ENCODE measurements around the gene B4GALT7. TPM values are rescaled to one million over a fixed set of nuclear protein-coding genes. Genes with fewer than 3 reads are reported as not detected.
A peak's percentile ranks its signal among the peaks of the same experiment; 100 is the strongest.

B4GALT7 gene
- total and polyA plus RNA-seq, 7 experiments from 2014 or later: 18.8 to 42.2 (median 26.9) TPM

DNA sequence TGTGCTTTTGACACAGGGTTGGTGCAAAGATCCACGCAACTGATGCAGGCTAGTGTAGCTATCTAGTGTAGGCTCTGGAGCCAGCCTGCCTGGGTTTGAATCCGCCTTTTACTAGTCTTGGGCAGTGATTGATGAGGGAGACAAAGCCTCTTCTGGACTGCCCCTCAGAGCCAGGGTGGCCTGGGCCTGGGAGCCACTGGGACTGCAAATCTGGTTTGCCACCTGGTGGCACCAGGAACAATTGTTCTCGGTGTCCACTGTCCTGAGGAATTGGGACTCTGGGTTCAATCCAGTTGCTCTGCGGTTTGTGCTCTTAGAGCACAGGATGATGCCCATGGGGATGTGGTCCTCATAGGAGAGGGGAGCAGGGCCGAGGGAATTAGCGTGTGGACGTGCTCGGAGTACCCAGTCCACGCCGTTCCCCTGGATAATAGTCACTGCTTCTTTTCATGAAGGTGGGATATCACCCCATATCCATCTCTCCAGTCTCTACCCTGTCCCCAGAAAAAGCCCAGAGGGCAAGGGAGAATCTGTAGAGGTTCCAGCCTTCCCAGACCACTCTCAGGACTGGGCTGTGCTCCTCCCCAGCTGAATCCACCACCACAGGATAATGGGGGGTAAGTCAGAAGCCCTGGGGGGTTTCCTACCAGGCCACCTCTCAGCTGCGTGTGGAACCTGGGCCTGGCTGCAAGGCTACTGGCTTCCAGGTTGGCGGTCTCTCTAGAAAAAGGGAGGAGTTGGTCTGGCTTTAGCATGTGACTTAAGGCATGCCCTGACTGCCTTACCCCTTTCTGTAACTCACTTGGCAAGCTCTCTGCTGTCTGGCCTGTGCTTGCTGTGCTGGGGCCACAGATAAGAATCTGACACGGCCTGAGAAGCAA is 1.9 kb downstream of the B4GALT7 start:
- no peak overlapping the region for H3K27ac ChIP-seq (ENCODE audit: low read depth, low read length)
- CTCF ChIA-PET: no interaction called here
- DNase-seq (no peak), ATAC-seq (no peak)
- Mint-ChIP-seq H3K27me3 (no peaks in the 10 kb centered on the region), H3K4me3 (peak overlapping the region; percentile 57 to 99 (median 94)), H3K36me3 (peaks cover 0 to 9% (median 0%) of the 10 kb centered on the region in 5 donors), H3K4me1 (peaks cover 28 to 52% (median 44%) of the 10 kb centered on the region in 7 donors), H3K27ac (peak overlapping the region in 5 of 9 donors; percentile 17 to 91 (median 51)), H3K9me3 (peaks cover 0 to 2% (median 0%) of the 10 kb centered on the region in 11 donors)
- no peaks in the 10 kb centered on the region for H3K9me3 ChIP-seq (ENCODE audit: control insufficient read depth in 2 of 3, low read length in 3 of 3)
- intact Hi-C loops (cut with micrococcal nuclease): loop anchor here in 1 of 2 donors (10.0 kb wide), 1 partner anchor 553 kb away; the partner anchor contains the start of gene NHP2
- peaks cover 0 to 31% (median 0%) of the 10 kb centered on the region in 3 experiments for H3K36me3 ChIP-seq (ENCODE audit: control insufficient read depth in 2 of 3, insufficient read depth in 3 of 3, low read length in 3 of 3)
- H3K4me3 ChIP-seq (ENCODE audit: low read length): no peak overlapping the region
- H3K4me1 ChIP-seq (ENCODE audit: control insufficient read depth in 2 of 2, insufficient read depth in 2 of 2, low read length in 2 of 2): peaks cover 4 to 12% of the 10 kb centered on the region in 2 donors
- no peaks in the 10 kb centered on the region for H3K27me3 ChIP-seq (ENCODE audit: control insufficient read depth in 2 of 2, insufficient read depth in 2 of 2, low read length in 2 of 2)
- POLR2A ChIA-PET: interaction anchor here (3.0 kb wide), 1 partner anchor 48 kb away, joined by 12 read pairs; no protein-coding TSS in a partner anchor

DNA sequence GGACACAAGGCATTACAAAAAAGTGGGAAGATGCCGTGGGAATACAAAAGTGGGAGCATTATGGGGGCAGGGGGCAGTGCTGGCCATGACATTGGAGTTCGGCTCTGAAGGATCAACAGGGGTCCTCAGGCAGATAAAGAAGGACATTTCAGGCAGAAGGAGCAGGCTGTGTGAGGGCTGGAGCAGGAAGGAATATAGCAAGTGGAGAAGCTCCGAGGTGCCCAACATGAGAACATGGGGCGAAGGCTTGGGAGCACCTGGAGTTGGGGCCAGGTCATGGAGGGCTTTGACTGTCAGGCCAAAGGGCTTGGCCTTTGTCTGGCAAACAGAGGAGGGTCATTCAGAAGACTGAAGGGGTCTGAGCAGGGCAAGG is 2.5 kb downstream of the B4GALT7 start:
- POLR2A ChIA-PET: no interaction called here
- H3K9me3 Mint-ChIP-seq: peaks cover 0 to 2% (median 0%) of the 10 kb centered on the region in 11 donors
- H3K4me3 ChIP-seq (ENCODE audit: low read length): no peak overlapping the region
- no peaks in the 10 kb centered on the region for H3K27me3 Mint-ChIP-seq
- H3K27ac ChIP-seq (ENCODE audit: low read depth, low read length): no peak overlapping the region
- H3K27ac Mint-ChIP-seq: peak overlapping the region in 3 of 9 donors; percentile 17 to 81 (median 22)
- H3K36me3 ChIP-seq (ENCODE audit: control insufficient read depth in 2 of 3, insufficient read depth in 3 of 3, low read length in 3 of 3): peaks cover 0 to 31% (median 0%) of the 10 kb centered on the region in 3 experiments
- DNase-seq: no peak
- ATAC-seq: no peak
- peak overlapping the region in 1 of 10 donors; percentile 10 for H3K4me3 Mint-ChIP-seq
- no peaks in the 10 kb centered on the region for H3K9me3 ChIP-seq (ENCODE audit: control insufficient read depth in 2 of 3, low read length in 3 of 3)
- CTCF ChIA-PET: no interaction called here
- no peaks in the 10 kb centered on the region for H3K27me3 ChIP-seq (ENCODE audit: control insufficient read depth in 2 of 2, insufficient read depth in 2 of 2, low read length in 2 of 2)
- peaks cover 4 to 12% of the 10 kb centered on the region in 2 donors for H3K4me1 ChIP-seq (ENCODE audit: control insufficient read depth in 2 of 2, insufficient read depth in 2 of 2, low read length in 2 of 2)
- H3K36me3 Mint-ChIP-seq: peaks cover 0 to 8% (median 0%) of the 10 kb centered on the region in 5 donors
- H3K4me1 Mint-ChIP-seq: peaks cover 30 to 59% (median 47%) of the 10 kb centered on the region in 7 donors
- intact Hi-C loops (cut with micrococcal nuclease): loop anchor here in 1 of 2 donors (10.0 kb wide), 1 partner anchor 552 kb away; the partner anchor contains the start of gene NHP2

DNA sequence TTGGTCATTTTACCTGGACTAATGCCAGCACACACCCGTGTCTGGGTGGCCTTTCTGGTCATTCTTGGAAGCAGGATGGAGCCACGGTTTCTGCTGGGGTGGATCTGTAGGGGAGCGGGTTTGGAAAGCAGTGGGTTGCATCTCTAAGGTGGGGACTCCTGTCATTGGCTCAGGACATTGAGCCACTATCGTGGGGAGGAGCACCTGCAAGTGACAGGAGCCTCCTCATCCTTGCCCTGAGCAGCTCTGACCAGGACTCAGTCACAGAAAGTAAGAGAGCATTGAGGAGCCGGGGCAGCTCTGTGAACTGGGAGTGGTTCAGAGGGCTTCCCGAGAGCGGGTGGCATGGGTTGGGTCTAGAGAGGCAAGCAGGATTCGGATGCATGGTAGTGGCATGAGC is 3.7 kb downstream of the B4GALT7 start:
- ChIA-PET POLR2A (interaction anchor here (1.3 kb wide), 1 partner anchor 11 kb away, joined by 3 read pairs; the partner anchor contains the start of gene TMED9), CTCF (no interaction called here)
- Histone ChIP-seq H3K27ac (ENCODE audit: low read depth, low read length) (no peak overlapping the region), H3K36me3 (ENCODE audit: control insufficient read depth in 2 of 3, insufficient read depth in 3 of 3, low read length in 3 of 3) (peaks cover 0 to 36% (median 0%) of the 10 kb centered on the region in 3 experiments), H3K9me3 (ENCODE audit: control insufficient read depth in 2 of 3, low read length in 3 of 3) (no peaks in the 10 kb centered on the region), H3K27me3 (ENCODE audit: control insufficient read depth in 2 of 2, insufficient read depth in 2 of 2, low read length in 2 of 2) (no peaks in the 10 kb centered on the region), H3K4me1 (ENCODE audit: control insufficient read depth in 2 of 2, insufficient read depth in 2 of 2, low read length in 2 of 2) (peaks cover 4 to 11% of the 10 kb centered on the region in 2 donors), H3K4me3 (ENCODE audit: low read length) (no peak overlapping the region)
- H3K27ac Mint-ChIP-seq: peak overlapping the region in 5 of 9 donors; percentile 26 to 79 (median 40)
- no peak for DNase-seq
- peaks cover 0 to 5% (median 0%) of the 10 kb centered on the region in 5 donors for H3K36me3 Mint-ChIP-seq
- H3K9me3 Mint-ChIP-seq: peaks cover 0 to 2% (median 0%) of the 10 kb centered on the region in 11 donors
- no peak overlapping the region for H3K4me3 Mint-ChIP-seq
- H3K4me1 Mint-ChIP-seq: peaks cover 23 to 59% (median 49%) of the 10 kb centered on the region in 7 donors
- no peaks in the 10 kb centered on the region for H3K27me3 Mint-ChIP-seq
- no peak for ATAC-seq
- intact Hi-C loops (cut with micrococcal nuclease): loop anchor here in 1 of 2 donors (10.0 kb wide), 1 partner anchor 551 kb away; the partner anchor contains the start of gene NHP2

DNA sequence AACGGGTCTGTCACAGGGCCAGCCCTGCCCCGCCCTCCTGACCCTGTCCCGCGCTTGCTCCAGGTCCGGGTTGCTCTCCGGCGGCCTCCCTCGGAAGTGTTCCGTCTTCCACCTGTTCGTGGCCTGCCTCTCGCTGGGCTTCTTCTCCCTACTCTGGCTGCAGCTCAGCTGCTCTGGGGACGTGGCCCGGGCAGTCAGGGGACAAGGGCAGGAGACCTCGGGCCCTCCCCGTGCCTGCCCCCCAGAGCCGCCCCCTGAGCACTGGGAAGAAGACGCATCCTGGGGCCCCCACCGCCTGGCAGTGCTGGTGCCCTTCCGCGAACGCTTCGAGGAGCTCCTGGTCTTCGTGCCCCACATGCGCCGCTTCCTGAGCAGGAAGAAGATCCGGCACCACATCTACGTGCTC is 4.2 kb downstream of the B4GALT7 start:
- H3K4me3 Mint-ChIP-seq: no peak overlapping the region
- no peaks in the 10 kb centered on the region for H3K27me3 ChIP-seq (ENCODE audit: control insufficient read depth in 2 of 2, insufficient read depth in 2 of 2, low read length in 2 of 2)
- H3K27me3 Mint-ChIP-seq: no peaks in the 10 kb centered on the region
- H3K9me3 Mint-ChIP-seq: peaks cover 0 to 2% (median 0%) of the 10 kb centered on the region in 11 donors
- peaks cover 19 to 54% (median 49%) of the 10 kb centered on the region in 7 donors for H3K4me1 Mint-ChIP-seq
- peaks cover 2 to 9% of the 10 kb centered on the region in 2 donors for H3K4me1 ChIP-seq (ENCODE audit: control insufficient read depth in 2 of 2, insufficient read depth in 2 of 2, low read length in 2 of 2)
- H3K36me3 ChIP-seq (ENCODE audit: control insufficient read depth in 2 of 3, insufficient read depth in 3 of 3, low read length in 3 of 3): peaks cover 0 to 41% (median 0%) of the 10 kb centered on the region in 3 experiments
- no peak overlapping the region for H3K27ac ChIP-seq (ENCODE audit: low read depth, low read length)
- H3K27ac Mint-ChIP-seq: peak overlapping the region in 1 of 9 donors; percentile 79
- H3K9me3 ChIP-seq (ENCODE audit: control insufficient read depth in 2 of 3, low read length in 3 of 3): no peaks in the 10 kb centered on the region
- DNase-seq: no peak
- ATAC-seq: no peak
- no peak overlapping the region for H3K4me3 ChIP-seq (ENCODE audit: low read length)
- intact Hi-C loops (cut with micrococcal nuclease): loop anchor here in 1 of 2 donors (10.0 kb wide), 1 partner anchor 551 kb away; the partner anchor contains the start of gene NHP2
- CTCF ChIA-PET: no interaction called here
- POLR2A ChIA-PET: interaction anchor here (1.3 kb wide), 1 partner anchor 12 kb away, joined by 3 read pairs; the partner anchor contains the start of gene TMED9
- peaks cover 0 to 5% (median 0%) of the 10 kb centered on the region in 5 donors for H3K36me3 Mint-ChIP-seq

DNA sequence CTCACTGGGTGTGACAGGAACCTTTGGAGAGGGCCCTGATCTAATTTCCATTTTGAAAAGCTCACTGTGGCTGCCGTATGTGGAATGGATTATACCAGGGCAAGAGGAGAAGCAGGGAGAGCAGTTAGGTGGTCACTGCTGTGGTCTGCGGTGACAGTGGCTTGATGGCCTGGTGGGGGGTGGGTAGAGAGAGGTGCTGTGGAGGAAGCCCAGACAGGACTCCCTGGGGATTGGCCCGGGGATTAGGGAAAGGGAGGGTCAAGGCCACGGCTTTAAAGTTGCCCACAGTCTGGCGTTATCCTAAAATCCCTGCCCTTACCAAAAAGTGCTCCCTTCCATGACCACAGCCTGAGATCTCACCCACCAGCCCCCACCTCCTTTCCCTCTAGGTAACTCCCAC is 4.7 kb downstream of the B4GALT7 start:
- H3K4me1 ChIP-seq (ENCODE audit: control insufficient read depth in 2 of 2, insufficient read depth in 2 of 2, low read length in 2 of 2): peaks cover 0 to 9% of the 10 kb centered on the region in 2 donors
- peak overlapping the region in 2 of 9 donors; percentile 36 to 68 for H3K27ac Mint-ChIP-seq
- intact Hi-C loops (cut with micrococcal nuclease): loop anchor here in 1 of 2 donors (10.0 kb wide), 1 partner anchor 550 kb away; the partner anchor contains the start of gene NHP2
- ATAC-seq (no peak), DNase-seq (no peak)
- H3K4me3 Mint-ChIP-seq: no peak overlapping the region
- no peaks in the 10 kb centered on the region for H3K9me3 ChIP-seq (ENCODE audit: control insufficient read depth in 2 of 3, low read length in 3 of 3)
- ChIA-PET CTCF (no interaction called here), POLR2A (no interaction called here)
- H3K9me3 Mint-ChIP-seq: peaks cover 0 to 2% (median 0%) of the 10 kb centered on the region in 11 donors
- H3K36me3 Mint-ChIP-seq: peaks cover 0 to 5% (median 0%) of the 10 kb centered on the region in 5 donors
- H3K4me3 ChIP-seq (ENCODE audit: low read length): no peak overlapping the region
- no peaks in the 10 kb centered on the region for H3K27me3 Mint-ChIP-seq
- peaks cover 0 to 46% (median 0%) of the 10 kb centered on the region in 3 experiments for H3K36me3 ChIP-seq (ENCODE audit: control insufficient read depth in 2 of 3, insufficient read depth in 3 of 3, low read length in 3 of 3)
- H3K4me1 Mint-ChIP-seq: peaks cover 17 to 53% (median 47%) of the 10 kb centered on the region in 7 donors
- no peaks in the 10 kb centered on the region for H3K27me3 ChIP-seq (ENCODE audit: control insufficient read depth in 2 of 2, insufficient read depth in 2 of 2, low read length in 2 of 2)
- H3K27ac ChIP-seq (ENCODE audit: low read depth, low read length): no peak overlapping the region

DNA sequence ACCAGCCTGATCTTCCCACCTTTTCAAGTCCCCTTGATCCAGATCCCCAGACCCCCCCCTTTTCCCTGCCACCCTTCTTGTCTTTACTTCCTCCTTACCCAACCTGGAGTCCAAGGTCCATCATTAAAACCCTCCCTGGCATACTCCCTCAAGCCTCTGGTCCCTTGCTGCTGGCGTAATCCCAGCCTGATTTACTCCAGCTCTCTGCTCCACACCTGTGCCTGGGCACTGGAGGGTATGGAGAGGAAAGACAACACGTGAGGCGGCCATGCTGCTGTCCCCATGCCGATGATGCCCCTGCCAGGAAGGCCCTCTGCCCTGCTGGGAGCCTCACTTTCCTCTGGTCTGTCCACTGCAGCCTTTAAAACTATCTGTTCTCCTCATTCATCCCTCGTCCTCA is 5.1 kb downstream of the B4GALT7 start:
- ATAC-seq (no peak), DNase-seq (no peak)
- CTCF ChIA-PET: no interaction called here
- Mint-ChIP-seq H3K4me3 (no peak overlapping the region), H3K9me3 (peaks cover 0 to 2% (median 0%) of the 10 kb centered on the region in 11 donors), H3K36me3 (peaks cover 0 to 5% (median 0%) of the 10 kb centered on the region in 5 donors), H3K27me3 (no peaks in the 10 kb centered on the region), H3K4me1 (peaks cover 17 to 53% (median 47%) of the 10 kb centered on the region in 7 donors), H3K27ac (peak overlapping the region in 4 of 9 donors; percentile 56 to 73 (median 62))
- Histone ChIP-seq H3K27ac (ENCODE audit: low read depth, low read length) (no peak overlapping the region), H3K36me3 (ENCODE audit: control insufficient read depth in 2 of 3, insufficient read depth in 3 of 3, low read length in 3 of 3) (peaks cover 0 to 46% (median 0%) of the 10 kb centered on the region in 3 experiments), H3K9me3 (ENCODE audit: control insufficient read depth in 2 of 3, low read length in 3 of 3) (no peaks in the 10 kb centered on the region), H3K27me3 (ENCODE audit: control insufficient read depth in 2 of 2, insufficient read depth in 2 of 2, low read length in 2 of 2) (no peaks in the 10 kb centered on the region), H3K4me3 (ENCODE audit: low read length) (no peak overlapping the region), H3K4me1 (ENCODE audit: control insufficient read depth in 2 of 2, insufficient read depth in 2 of 2, low read length in 2 of 2) (peaks cover 0 to 9% of the 10 kb centered on the region in 2 donors)
- POLR2A ChIA-PET: no interaction called here
- intact Hi-C loops (cut with micrococcal nuclease): loop anchor here in 1 of 2 donors (10.0 kb wide), 1 partner anchor 550 kb away; the partner anchor contains the start of gene NHP2
